MCF 10A (cell line): ENCODE measurements around the gene UBE2D3. TPM values are rescaled to one million over a fixed set of nuclear protein-coding genes. Genes with fewer than 3 reads are reported as not detected.

ENCODE experiments used
- BruUV-seq: library from RNA; stranded (reverse); fragments of 400-500 nt; replicated peaks from 2 replicates; lab custom pipeline; 2021; lab: Mats Ljungman, UMichigan
- CTCF ChIA-PET: fragments of 300-600 bp; sonication (Branson Sonifier 250); formaldehyde crosslinking; extraction: SDS; loops from one replicate; lab custom pipeline; 2021; ENCODE audit warnings: antibody characterized with exemption, inconsistent platforms; lab: Yijun Ruan, JAX
- POLR2A ChIA-PET: fragments of 300-600, 350-650 bp; sonication (Branson Sonifier 250); formaldehyde crosslinking; extraction: SDS; loops from one replicate; lab custom pipeline; 2020; ENCODE audit warnings: antibody characterized with exemption, inconsistent platforms; lab: Yijun Ruan, JAX
- DNase-seq: peaks from one replicate; pipeline ENCODE4 v3.0.0-alpha.2; 2018; ENCODE audit not compliant: unreplicated experiment
- H3K27ac Mint-ChIP-seq: one replicate; pipeline ENCODE4 v1.8.0; 2022; ENCODE audit warnings: mild to moderate bottlenecking, low read depth, mixed read lengths; ENCODE audit not compliant: unreplicated experiment
- H3K27me3 Mint-ChIP-seq: one replicate; pipeline ENCODE4 v1.8.0; 2022; ENCODE audit warnings: mixed read lengths; ENCODE audit not compliant: insufficient read depth, unreplicated experiment
- H3K36me3 Mint-ChIP-seq: one replicate; pipeline ENCODE4 v1.8.0; 2022; ENCODE audit warnings: mild to moderate bottlenecking, moderate library complexity, mixed read lengths; ENCODE audit not compliant: insufficient read depth, unreplicated experiment
- H3K4me1 Mint-ChIP-seq: one replicate; pipeline ENCODE4 v1.8.0; 2022; ENCODE audit warnings: mixed read lengths; ENCODE audit not compliant: insufficient read depth, unreplicated experiment
- H3K4me3 Mint-ChIP-seq: one replicate; pipeline ENCODE4 v1.8.0; 2022; ENCODE audit warnings: mild to moderate bottlenecking, moderate library complexity, mixed read lengths; ENCODE audit not compliant: unreplicated experiment
- H3K9me3 Mint-ChIP-seq: one replicate; pipeline ENCODE4 v1.8.0; 2022; ENCODE audit warnings: mixed read lengths; ENCODE audit not compliant: unreplicated experiment
- CTCF ChIP-seq: fragments of 200-600 bp; IDR thresholded peaks from one replicate; pipeline ENCODE4 v1.8.0; 2022; ENCODE audit warnings: antibody characterized with exemption, mild to moderate bottlenecking; ENCODE audit not compliant: unreplicated experiment
- intact Hi-C: fragments of 100-400 bp; cut with micrococcal nuclease; formaldehyde crosslinking; loops from 2 replicates; pipeline ENCODE4 v1.14.1; 2022
- total RNA-seq: library from RNA; stranded (reverse); gene quantifications from 2 replicates; pipeline ENCODE4 v1.2.3, GENCODE V29; 2022

The UBE2D3 gene
- total RNA-seq, 1 experiment from 2014 or later = 505 TPM

- TF ChIP-seq CTCF = no peak
- Mint-ChIP-seq H3K4me3 (peak overlapping the region; percentile 90), H3K4me1 (peaks cover 17% of the 10 kb centered on the region), H3K27me3 (no peaks in the 10 kb centered on the region), H3K36me3 (peaks cover 4% of the 10 kb centered on the region), H3K9me3 (no peaks in the 10 kb centered on the region), H3K27ac (peak overlapping the region; percentile 37)
- ChIA-PET POLR2A (interaction anchor here (0.7 to 2.1 kb wide), 26 partner anchors 7 to 1417 kb away, joined by 3 to 59 read pairs (median 4); partner anchors contain the start of genes BDH2 and UBE2D3), CTCF (interaction anchor here (0.9 to 1.2 kb wide), 3 partner anchors 139 to 247 kb away, joined by 3 to 5 read pairs (median 5); no protein-coding TSS in a partner anchor)
- peak; percentile 55 for DNase-seq
- TSS peak; percentile 55 for BruUV-seq
- intact Hi-C loops = loop anchor here (2.0 to 5.0 kb wide), 2 partner anchors 73 to 138 kb away; no protein-coding TSS in a partner anchor
Measured at GRCh38 chr4:102759831-102760644, 67.3 kb downstream of the UBE2D3 start.

DNA sequence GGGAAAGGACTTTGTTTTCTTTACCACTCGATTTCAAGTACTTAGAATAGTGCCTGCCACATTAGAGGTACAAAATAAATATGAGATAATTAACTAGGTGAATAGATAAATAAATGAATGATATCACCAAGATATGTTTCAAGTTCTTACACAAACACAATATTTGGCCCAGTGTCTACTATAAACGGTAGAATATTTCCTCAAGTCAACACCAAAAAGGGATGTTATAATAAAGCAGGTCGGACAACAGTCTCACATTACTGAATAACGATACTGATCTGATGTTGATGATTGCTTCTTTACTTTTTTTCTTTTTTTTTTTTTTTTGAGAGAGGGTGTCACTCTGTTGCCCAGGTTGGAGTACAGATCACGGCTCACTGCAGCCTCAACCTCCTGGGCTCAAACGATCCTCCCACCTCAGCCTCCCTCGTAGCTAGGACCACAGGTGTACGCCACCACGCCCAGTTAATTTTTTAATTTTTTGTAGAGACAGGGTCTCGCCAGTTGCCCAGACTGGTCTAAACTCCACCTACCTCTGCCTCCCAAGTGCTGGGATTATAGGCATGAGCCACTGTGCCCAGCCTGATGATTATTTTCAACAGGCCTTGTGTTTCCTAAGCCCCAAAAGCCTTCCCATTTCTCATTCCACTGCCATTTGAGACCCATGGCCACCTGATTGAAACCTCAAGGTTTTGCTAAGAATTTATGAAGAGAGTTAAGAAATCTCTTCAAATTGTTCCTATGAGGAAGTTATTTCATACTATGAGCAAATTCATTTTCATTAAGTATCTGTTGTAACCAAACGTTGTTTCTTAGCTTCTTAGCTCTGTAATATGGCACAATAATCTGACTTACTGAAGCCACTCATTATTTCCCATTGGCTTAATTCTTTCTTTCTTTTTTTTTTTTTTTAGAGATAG lies 68.8 kb downstream of the UBE2D3 start:
- DNase-seq = no peak
- TF ChIP-seq CTCF = no peak
- H3K36me3 Mint-ChIP-seq = peaks cover 4% of the 10 kb centered on the region
- ChIA-PET POLR2A (interaction anchor here (0.6 to 1.1 kb wide), 2 partner anchors 61 to 69 kb away, joined by 3 to 4 read pairs; partner anchors contain the start of gene UBE2D3), CTCF (interaction anchor here (0.6 to 0.7 kb wide), 2 partner anchors 216 to 343 kb away, joined by 5 to 7 read pairs; no protein-coding TSS in a partner anchor)
- BruUV-seq = no TSS peak
- intact Hi-C loops = no loop called here
- H3K9me3 Mint-ChIP-seq = no peaks in the 10 kb centered on the region
- no peaks in the 10 kb centered on the region for H3K27me3 Mint-ChIP-seq
- no peak overlapping the region for H3K27ac Mint-ChIP-seq
- H3K4me3 Mint-ChIP-seq = no peak overlapping the region
- peaks cover 17% of the 10 kb centered on the region for H3K4me1 Mint-ChIP-seq

DNA sequence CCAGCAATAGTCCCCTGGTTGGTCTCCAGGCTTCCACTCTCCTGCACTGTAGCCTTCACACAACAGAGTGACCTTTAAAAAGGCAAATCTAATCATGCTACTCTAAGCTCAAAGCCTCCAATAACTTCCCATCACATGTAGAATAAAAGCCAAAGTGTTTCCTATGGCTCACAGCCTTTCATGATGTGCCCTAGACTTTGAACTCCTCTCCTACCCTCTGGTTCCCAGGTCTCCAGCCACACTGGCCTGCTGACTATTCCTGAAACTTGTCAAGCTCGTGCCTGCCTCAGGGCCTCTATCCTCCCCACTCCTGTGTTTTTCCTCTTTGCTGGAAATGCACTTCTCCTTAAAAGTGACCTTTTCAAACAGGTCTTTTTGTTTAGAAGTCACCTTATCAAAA lies 69.7 kb downstream of the UBE2D3 start:
- no TSS peak for BruUV-seq
- Mint-ChIP-seq H3K27me3 (no peaks in the 10 kb centered on the region), H3K4me1 (peaks cover 17% of the 10 kb centered on the region), H3K36me3 (peaks cover 4% of the 10 kb centered on the region), H3K4me3 (no peak overlapping the region), H3K27ac (no peak overlapping the region), H3K9me3 (no peaks in the 10 kb centered on the region)
- TF ChIP-seq CTCF = no peak
- POLR2A ChIA-PET = interaction anchor here (0.6 to 0.9 kb wide), 2 partner anchors 62 to 67 kb away, joined by 3 read pairs; no protein-coding TSS in a partner anchor
- intact Hi-C loops = no loop called here
- CTCF ChIA-PET = interaction anchor here (0.6 to 0.7 kb wide), 2 partner anchors 18 to 344 kb away, joined by 3 to 7 read pairs; no protein-coding TSS in a partner anchor
- DNase-seq = no peak
